ENCODE measurements around the gene ZBTB3. TPM values are rescaled to one million over a fixed set of nuclear protein-coding genes. Genes with fewer than 3 reads are reported as not detected.

ZBTB3 gene
- total and polyA plus RNA-seq, 8 donors: 7.3 to 11.2 (median 8.9) TPM

- DNase-seq (peak; percentile 96 to 99 (median 98)), ATAC-seq (peak; percentile 82)
- H3K27me3 ChIP-seq: no peaks in the 10 kb centered on the region
- peak overlapping the region; percentile 96 to 97 for H3K27ac ChIP-seq
- intact Hi-C loops (cut with DNase I): no loop called here
- H3K4me1 ChIP-seq: peaks cover 29 to 68% of the 10 kb centered on the region in 2 donors
- peaks cover 0 to 43% of the 10 kb centered on the region in 2 donors for H3K36me3 ChIP-seq
- TF ChIP-seq CTCF (IDR thresholded peaks at IDR 0.05): no peak
- H3K4me3 ChIP-seq: peak overlapping the region; percentile 51 to 59
- no peaks in the 10 kb centered on the region for H3K9me3 ChIP-seq
These were observed 44.5 kb downstream of the ZBTB3 start for GRCh38 chr11:62709247-62710000.

- TF ChIP-seq CTCF (IDR thresholded peaks at IDR 0.05): no peak
- H3K27me3 ChIP-seq: no peaks in the 10 kb centered on the region
- H3K9me3 ChIP-seq: no peaks in the 10 kb centered on the region
- DNase-seq: no peak
- peaks cover 0 to 36% of the 10 kb centered on the region in 2 donors for H3K36me3 ChIP-seq
- intact Hi-C loops (cut with DNase I): no loop called here
- H3K4me3 ChIP-seq: peak overlapping the region; percentile 51 to 59
- peak overlapping the region; percentile 96 to 97 for H3K27ac ChIP-seq
- peak; percentile 13 for ATAC-seq
- H3K4me1 ChIP-seq: peaks cover 26 to 69% of the 10 kb centered on the region in 2 donors
These were observed 45.2 kb downstream of the ZBTB3 start for GRCh38 chr11:62708793-62709192.

GRCh38 chr11:62708392-62708791, 45.6 kb downstream of the ZBTB3 start:
- peak overlapping the region; percentile 51 to 59 for H3K4me3 ChIP-seq
- H3K36me3 ChIP-seq: peaks cover 0 to 32% of the 10 kb centered on the region in 2 donors
- no peak for DNase-seq
- ATAC-seq: no peak
- peak overlapping the region; percentile 96 to 97 for H3K27ac ChIP-seq
- TF ChIP-seq CTCF (IDR thresholded peaks at IDR 0.05): no peak
- intact Hi-C loops (cut with DNase I): no loop called here
- H3K27me3 ChIP-seq: no peaks in the 10 kb centered on the region
- no peaks in the 10 kb centered on the region for H3K9me3 ChIP-seq
- peaks cover 26 to 67% of the 10 kb centered on the region in 2 donors for H3K4me1 ChIP-seq

- no peaks in the 10 kb centered on the region for H3K9me3 ChIP-seq
- intact Hi-C loops (cut with DNase I): no loop called here
- H3K27ac ChIP-seq: peak within 1 kb of the TSS; percentile 49 to 97
- H3K4me3 ChIP-seq: peak within 1 kb of the TSS; percentile 59 to 80
- DNase-seq (peak in 1 of 4 donors; percentile 64), ATAC-seq (no peak)
- H3K36me3 ChIP-seq: peaks cover 0 to 27% of the 10 kb centered on the region in 2 donors
- no peak for TF ChIP-seq CTCF (IDR thresholded peaks at IDR 0.05)
- peaks cover 26 to 61% of the 10 kb centered on the region in 2 donors for H3K4me1 ChIP-seq
- no peaks in the 10 kb centered on the region for H3K27me3 ChIP-seq
These were observed 46.6 kb downstream of the ZBTB3 start, which contains the start of the genes BSCL2 and GNG3 for GRCh38 chr11:62707277-62707861. BSCL2 (minus strand) TSS chr11:62707424; CDS start chr11:62707195, 229 bp downstream. GNG3 (plus strand) TSS chr11:62707676; CDS start chr11:62708296, 620 bp downstream.

- Histone ChIP-seq H3K27me3 (no peaks in the 10 kb centered on the region), H3K27ac (peak overlapping the region; percentile 49 to 85), H3K4me3 (peak overlapping the region in 1 of 2 donors; percentile 51), H3K4me1 (peaks cover 26 to 61% of the 10 kb centered on the region in 2 donors), H3K36me3 (peaks cover 0 to 22% of the 10 kb centered on the region in 2 donors), H3K9me3 (no peaks in the 10 kb centered on the region)
- DNase-seq (no peak), ATAC-seq (no peak)
- intact Hi-C loops (cut with DNase I): no loop called here
- no peak for TF ChIP-seq CTCF (IDR thresholded peaks at IDR 0.05)
These were observed 47.1 kb downstream of the ZBTB3 start for GRCh38 chr11:62706850-62707247.
